Measurements from ENCODE around the gene CEACAM19. TPM values are rescaled to one million over a fixed set of nuclear protein-coding genes. Genes with fewer than 3 reads are reported as not detected.

Gene CEACAM19
- total RNA-seq, 1 donor from 2014 or later: 1.5 TPM

DNA sequence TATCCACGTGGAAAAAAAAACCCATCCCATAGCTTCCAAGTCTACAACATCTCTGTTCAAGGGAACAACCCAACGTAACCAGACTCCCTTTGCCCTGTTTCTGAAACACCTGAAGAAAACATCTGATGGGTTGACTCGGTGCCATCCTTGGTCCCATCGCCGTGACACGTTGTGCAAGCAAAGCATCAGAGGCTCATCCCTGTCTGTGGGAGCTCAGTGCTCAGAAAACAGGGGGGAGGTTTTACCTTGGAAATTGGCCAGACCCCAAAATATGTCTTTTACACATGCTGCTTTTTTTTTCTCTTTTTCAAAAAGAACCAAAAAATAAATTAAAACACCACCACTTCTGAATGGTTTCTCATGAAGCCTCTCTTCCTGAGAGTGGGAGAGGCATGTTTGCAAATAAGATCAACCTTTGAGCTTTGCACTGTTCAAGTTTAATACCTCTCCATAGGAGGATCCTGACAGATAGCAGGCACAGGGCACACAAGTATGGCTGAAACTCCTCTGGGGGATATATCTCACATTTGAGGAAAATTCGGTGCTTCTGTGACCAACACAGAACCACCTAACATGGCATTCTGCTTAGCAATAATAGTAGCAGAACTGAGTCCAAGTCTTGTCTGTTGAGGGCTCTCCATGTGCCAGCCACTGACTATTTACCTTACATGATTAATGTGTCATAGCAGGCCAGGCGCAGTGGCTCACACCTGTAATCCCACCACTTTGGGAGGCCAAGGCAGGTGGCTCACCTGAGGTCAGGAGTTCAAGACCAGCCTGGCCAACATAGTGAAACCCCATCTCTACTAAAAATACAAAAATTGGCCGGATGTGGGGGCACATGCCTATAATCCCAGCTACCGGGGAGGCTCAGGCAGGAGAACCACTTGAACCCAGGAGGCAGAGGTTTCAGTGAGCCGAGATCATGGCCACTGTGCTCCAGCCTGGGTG is 34.6 kb upstream of the CEACAM19 start:
- no peak overlapping the region for H3K27ac Mint-ChIP-seq
- H3K27me3 Mint-ChIP-seq (ENCODE audit: low read depth): peaks cover 11% of the 10 kb centered on the region
- no peaks in the 10 kb centered on the region for H3K36me3 Mint-ChIP-seq (ENCODE audit: low read depth)
- no peak overlapping the region for H3K4me3 Mint-ChIP-seq (ENCODE audit: low read depth)
- no peak for DNase-seq (ENCODE audit: low spot score)
- peaks cover 8% of the 10 kb centered on the region for H3K9me3 Mint-ChIP-seq
- intact Hi-C loops (cut with micrococcal nuclease): no loop called here
- H3K4me1 Mint-ChIP-seq (ENCODE audit: low read depth): no peaks in the 10 kb centered on the region

DNA sequence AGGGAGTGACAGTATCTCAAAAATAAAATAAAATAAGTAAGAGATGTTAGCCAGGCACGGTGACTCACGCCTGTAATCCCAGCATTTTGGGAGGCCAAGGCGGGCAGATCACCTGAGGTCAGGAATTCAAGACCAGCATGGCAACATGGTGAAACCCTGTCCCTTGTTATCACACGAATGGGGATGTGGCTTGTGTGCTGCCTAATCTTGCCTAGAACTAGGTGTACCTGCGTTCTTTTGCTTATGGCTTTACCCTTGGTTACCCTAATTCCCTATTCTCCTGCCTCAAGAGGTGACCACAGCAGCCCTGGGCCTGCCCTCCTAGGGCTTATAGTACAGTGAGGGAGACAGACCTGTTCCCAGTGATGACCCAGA is 33.9 kb upstream of the CEACAM19 start:
- no peak for DNase-seq (ENCODE audit: low spot score)
- peaks cover 12% of the 10 kb centered on the region for H3K27me3 Mint-ChIP-seq (ENCODE audit: low read depth)
- intact Hi-C loops (cut with micrococcal nuclease): no loop called here
- peaks cover 4% of the 10 kb centered on the region for H3K9me3 Mint-ChIP-seq
- no peaks in the 10 kb centered on the region for H3K4me1 Mint-ChIP-seq (ENCODE audit: low read depth)
- no peak overlapping the region for H3K4me3 Mint-ChIP-seq (ENCODE audit: low read depth)
- no peak overlapping the region for H3K27ac Mint-ChIP-seq
- H3K36me3 Mint-ChIP-seq (ENCODE audit: low read depth): no peaks in the 10 kb centered on the region

DNA sequence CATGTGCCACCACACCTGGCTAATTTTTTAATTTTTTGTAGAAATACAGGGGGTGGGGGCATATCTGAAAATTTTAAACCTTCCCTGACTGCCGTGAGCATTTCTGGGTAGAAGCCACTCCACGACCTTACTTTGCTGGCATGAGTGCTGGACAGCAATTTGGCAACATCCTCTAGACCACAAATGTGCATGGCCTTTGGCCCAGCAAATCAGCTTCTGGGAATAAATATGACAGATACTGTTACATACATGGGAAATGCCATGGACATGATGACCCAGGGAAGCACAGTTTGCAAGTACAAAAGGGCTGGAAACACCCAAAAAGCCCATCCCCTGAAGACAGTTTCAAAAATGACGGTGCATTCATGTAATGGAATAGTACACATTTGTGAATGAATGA is 30.8 kb upstream of the CEACAM19 start:
- Mint-ChIP-seq H3K4me1 (ENCODE audit: low read depth) (no peaks in the 10 kb centered on the region), H3K9me3 (no peaks in the 10 kb centered on the region), H3K36me3 (ENCODE audit: low read depth) (no peaks in the 10 kb centered on the region), H3K4me3 (ENCODE audit: low read depth) (no peak overlapping the region), H3K27ac (no peak overlapping the region), H3K27me3 (ENCODE audit: low read depth) (peaks cover 8% of the 10 kb centered on the region)
- intact Hi-C loops (cut with micrococcal nuclease): no loop called here
- no peak for DNase-seq (ENCODE audit: low spot score)

DNA sequence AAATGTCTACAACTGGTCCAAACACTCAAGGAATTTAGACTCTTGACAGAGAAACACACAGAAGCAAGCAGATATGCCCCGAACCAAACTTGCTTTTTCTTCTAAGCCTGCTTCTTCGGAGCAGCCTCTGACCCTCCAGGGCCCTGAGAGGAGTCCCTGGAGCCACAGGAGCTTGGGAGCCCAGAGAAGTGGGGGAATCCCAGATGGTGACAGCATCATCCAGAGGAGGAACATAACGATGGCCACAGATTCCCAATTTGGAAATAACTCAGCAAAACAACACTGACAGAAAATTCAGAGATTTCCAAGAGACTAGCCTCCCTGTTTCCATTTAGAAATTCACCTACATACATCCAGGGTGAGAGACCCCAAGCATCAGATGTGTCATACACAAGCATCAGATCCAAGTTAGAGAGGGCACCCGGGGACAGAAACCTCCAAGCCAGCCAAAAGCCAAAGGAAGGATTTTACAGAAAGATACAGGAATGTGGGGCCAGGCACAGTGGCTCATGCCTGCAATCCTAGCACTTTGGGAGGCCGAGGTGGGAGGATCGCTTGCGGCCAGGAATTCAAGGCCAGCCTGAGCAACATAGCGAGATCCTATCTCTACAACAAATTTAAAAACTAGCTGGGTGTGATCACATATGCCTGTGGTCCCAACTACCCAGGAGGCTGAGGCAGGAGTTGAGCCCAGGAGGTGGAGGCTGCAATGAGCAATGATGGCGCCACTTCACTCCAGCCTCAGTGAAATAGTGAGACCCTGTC is 29.6 kb upstream of the CEACAM19 start:
- H3K9me3 Mint-ChIP-seq: no peaks in the 10 kb centered on the region
- no peak overlapping the region for H3K4me3 Mint-ChIP-seq (ENCODE audit: low read depth)
- no peak overlapping the region for H3K27ac Mint-ChIP-seq
- no peaks in the 10 kb centered on the region for H3K4me1 Mint-ChIP-seq (ENCODE audit: low read depth)
- H3K36me3 Mint-ChIP-seq (ENCODE audit: low read depth): peaks cover 5% of the 10 kb centered on the region
- peaks cover 8% of the 10 kb centered on the region for H3K27me3 Mint-ChIP-seq (ENCODE audit: low read depth)
- no peak for DNase-seq (ENCODE audit: low spot score)
- intact Hi-C loops (cut with micrococcal nuclease): no loop called here

DNA sequence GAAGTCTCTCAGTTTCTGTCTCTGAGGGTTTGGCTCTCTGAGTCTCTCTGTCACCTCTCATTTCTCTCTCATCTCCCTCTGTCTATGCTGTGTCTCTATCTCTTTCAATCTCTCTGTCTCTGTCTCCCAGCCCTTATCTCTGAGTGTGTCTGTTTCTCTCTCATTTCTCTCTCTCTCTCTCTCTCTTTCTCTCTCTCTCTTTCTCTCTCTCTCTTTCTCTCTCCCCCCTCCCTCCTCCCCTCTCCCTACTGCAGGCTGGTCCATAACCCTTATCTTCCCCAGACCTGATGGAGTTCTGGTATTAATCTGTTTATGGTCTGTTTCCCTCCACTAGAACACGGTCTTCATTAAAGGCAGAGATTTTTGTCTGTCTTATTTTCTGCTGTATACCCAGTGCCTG is 28.9 kb upstream of the CEACAM19 start:
- Mint-ChIP-seq H3K4me3 (ENCODE audit: low read depth) (peak overlapping the region; percentile 2), H3K4me1 (ENCODE audit: low read depth) (no peaks in the 10 kb centered on the region)

DNA sequence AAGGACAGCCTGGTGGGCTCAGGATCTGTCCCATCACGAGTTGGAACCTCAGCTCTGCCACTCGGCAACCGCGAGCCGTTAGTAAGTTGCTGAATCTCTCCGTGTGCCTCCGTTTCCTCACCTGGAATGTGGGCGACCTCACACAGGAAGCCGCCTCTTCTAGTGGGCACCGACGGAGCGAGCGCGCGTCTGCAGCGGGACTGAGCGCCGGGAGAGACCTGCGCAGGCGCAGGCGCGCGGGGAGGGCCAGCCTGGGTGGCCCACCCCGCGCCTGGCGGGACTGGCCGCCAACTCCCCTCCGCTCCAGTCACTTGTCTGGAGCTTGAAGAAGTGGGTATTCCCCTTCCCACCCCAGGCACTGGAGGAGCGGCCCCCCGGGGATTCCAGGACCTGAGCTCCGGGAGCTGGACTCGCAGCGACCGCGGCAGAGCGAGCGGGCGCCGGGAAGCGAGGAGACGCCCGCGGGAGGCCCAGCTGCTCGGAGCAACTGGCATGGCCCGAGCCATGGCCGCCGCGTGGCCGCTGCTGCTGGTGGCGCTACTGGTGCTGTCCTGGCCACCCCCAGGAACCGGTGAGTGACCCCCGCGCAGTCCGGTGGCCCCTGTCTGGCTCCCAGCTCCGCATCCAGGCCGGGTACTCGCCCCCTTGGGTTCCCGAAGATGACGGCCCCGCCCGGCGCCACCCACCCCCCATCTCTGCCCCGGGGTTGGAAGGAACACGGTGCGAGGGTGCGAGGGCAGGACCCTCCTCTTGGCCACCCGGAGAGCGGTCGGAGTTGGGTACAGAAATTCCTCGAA is 27.5 kb upstream of the CEACAM19 start, which contains the start of gene PVR:
TSS of gene PVR (plus strand) at position 306 of the 797 bp plus-strand sequence. CDS start at position 493, 187 bp downstream.
- DNase-seq (ENCODE audit: low spot score): peak; percentile 15
- Mint-ChIP-seq H3K9me3 (no peaks in the 10 kb centered on the region), H3K27ac (no peak within 1 kb of the TSS), H3K4me3 (ENCODE audit: low read depth) (peak within 1 kb of the TSS; percentile 84), H3K27me3 (ENCODE audit: low read depth) (peaks cover 8% of the 10 kb centered on the region), H3K4me1 (ENCODE audit: low read depth) (no peaks in the 10 kb centered on the region), H3K36me3 (ENCODE audit: low read depth) (peaks cover 5% of the 10 kb centered on the region)
- intact Hi-C loops (cut with micrococcal nuclease): no loop called here

More for the DNA sequence above, 28.9 kb upstream of the CEACAM19 start:
- peaks cover 8% of the 10 kb centered on the region for H3K27me3 Mint-ChIP-seq (ENCODE audit: low read depth)
- peaks cover 5% of the 10 kb centered on the region for H3K36me3 Mint-ChIP-seq (ENCODE audit: low read depth)
- H3K9me3 Mint-ChIP-seq: no peaks in the 10 kb centered on the region
- DNase-seq (ENCODE audit: low spot score): no peak
- intact Hi-C loops (cut with micrococcal nuclease): no loop called here
- no peak overlapping the region for H3K27ac Mint-ChIP-seq

DNA sequence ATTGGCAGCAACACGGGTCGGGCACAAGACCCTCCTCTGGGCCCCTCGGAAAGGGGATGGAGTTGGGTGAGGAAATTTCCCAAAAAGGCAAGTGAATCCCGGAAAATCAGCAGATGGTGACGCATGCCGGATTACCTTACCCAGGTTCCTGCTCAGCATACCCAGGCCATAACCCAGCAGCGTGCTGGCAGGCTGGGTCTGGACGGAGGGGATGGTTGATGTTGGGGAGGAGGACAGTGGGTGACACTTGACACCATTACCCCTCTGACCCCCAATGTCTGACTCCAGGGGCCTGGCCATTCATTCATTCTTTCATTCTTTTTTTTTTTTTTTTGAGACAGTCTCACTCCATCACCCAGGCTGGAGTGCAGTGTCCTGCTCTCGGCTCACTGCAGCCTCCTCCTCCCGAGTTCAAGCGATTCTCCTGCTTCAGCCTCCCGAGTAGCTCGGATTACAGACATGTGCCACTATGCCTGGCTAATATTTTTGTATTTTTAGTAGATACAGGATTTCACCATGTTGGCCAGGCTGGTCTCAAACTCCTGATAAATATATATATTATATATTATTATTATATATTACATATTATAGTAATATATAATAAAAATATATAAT is 26.8 kb upstream of the CEACAM19 start:
- peaks cover 5% of the 10 kb centered on the region for H3K36me3 Mint-ChIP-seq (ENCODE audit: low read depth)
- H3K9me3 Mint-ChIP-seq: no peaks in the 10 kb centered on the region
- H3K27me3 Mint-ChIP-seq (ENCODE audit: low read depth): peaks cover 8% of the 10 kb centered on the region
- peak overlapping the region; percentile 84 for H3K4me3 Mint-ChIP-seq (ENCODE audit: low read depth)
- no peak for DNase-seq (ENCODE audit: low spot score)
- H3K27ac Mint-ChIP-seq: no peak overlapping the region
- H3K4me1 Mint-ChIP-seq (ENCODE audit: low read depth): no peaks in the 10 kb centered on the region
- intact Hi-C loops (cut with micrococcal nuclease): no loop called here

DNA sequence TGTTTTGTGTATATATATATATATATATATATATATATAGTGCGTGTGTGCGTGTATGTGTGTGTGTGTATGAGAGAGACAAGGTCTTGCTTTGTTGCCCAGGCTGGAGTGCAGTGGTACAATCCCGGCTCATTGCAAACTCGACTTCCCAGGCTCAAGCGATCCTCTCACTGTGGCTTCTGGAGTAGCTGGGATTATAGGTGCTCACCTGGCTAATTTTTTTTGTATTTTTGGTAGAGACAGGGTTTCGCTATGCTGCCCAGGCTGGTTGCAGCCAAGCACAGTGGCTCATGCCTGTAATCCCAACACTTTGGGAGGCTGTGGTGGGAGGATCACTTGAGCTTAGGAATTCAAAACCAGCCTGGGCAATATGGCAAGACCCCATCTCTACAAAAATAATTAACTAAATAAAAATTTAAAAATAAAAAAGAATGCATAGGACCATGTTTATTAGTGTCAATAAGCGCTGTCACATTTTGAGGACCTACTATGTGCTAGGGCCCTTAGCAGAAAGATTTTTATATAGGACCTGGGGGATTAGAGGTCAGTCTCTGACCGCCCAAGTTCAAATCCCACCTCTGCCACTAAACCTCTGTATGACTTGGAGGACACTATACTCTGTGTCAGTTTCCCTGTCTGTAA is 25.8 kb upstream of the CEACAM19 start:
- H3K9me3 Mint-ChIP-seq: no peaks in the 10 kb centered on the region
- DNase-seq (ENCODE audit: low spot score): no peak
- H3K4me1 Mint-ChIP-seq (ENCODE audit: low read depth): no peaks in the 10 kb centered on the region
- no peak overlapping the region for H3K27ac Mint-ChIP-seq
- H3K36me3 Mint-ChIP-seq (ENCODE audit: low read depth): peaks cover 11% of the 10 kb centered on the region
- intact Hi-C loops (cut with micrococcal nuclease): no loop called here
- H3K4me3 Mint-ChIP-seq (ENCODE audit: low read depth): no peak overlapping the region
- H3K27me3 Mint-ChIP-seq (ENCODE audit: low read depth): peaks cover 8% of the 10 kb centered on the region

DNA sequence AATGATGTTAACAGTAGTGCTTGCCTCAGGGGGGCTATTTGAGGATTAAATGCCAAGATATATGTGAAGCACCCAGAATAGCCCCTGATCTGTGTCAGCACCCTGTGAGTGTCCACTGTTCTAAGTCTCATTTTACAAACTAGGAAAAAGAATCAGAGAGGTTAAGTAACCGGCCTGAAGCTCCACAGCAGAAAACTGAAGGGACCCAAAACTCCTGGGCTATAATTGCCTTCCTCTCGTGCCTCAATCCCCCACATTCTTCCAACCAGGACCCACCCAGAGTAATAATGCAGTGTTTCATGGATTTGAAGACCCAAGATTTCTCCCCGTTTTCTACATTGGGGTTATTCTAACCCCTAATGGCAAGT is 25.2 kb upstream of the CEACAM19 start:
- H3K27me3 Mint-ChIP-seq (ENCODE audit: low read depth): peaks cover 8% of the 10 kb centered on the region
- no peak for DNase-seq (ENCODE audit: low spot score)
- H3K27ac Mint-ChIP-seq: no peak overlapping the region
- no peaks in the 10 kb centered on the region for H3K9me3 Mint-ChIP-seq
- no peaks in the 10 kb centered on the region for H3K4me1 Mint-ChIP-seq (ENCODE audit: low read depth)
- intact Hi-C loops (cut with micrococcal nuclease): no loop called here
- H3K4me3 Mint-ChIP-seq (ENCODE audit: low read depth): no peak overlapping the region
- peaks cover 12% of the 10 kb centered on the region for H3K36me3 Mint-ChIP-seq (ENCODE audit: low read depth)

DNA sequence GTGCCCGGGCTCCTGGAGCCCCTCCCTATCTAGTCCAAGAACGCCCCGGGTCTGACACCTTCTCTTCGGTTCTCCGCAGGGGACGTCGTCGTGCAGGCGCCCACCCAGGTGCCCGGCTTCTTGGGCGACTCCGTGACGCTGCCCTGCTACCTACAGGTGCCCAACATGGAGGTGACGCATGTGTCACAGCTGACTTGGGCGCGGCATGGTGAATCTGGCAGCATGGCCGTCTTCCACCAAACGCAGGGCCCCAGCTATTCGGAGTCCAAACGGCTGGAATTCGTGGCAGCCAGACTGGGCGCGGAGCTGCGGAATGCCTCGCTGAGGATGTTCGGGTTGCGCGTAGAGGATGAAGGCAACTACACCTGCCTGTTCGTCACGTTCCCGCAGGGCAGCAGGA is 24.1 kb upstream of the CEACAM19 start:
- no peaks in the 10 kb centered on the region for H3K9me3 Mint-ChIP-seq
- H3K4me1 Mint-ChIP-seq (ENCODE audit: low read depth): no peaks in the 10 kb centered on the region
- H3K36me3 Mint-ChIP-seq (ENCODE audit: low read depth): peaks cover 18% of the 10 kb centered on the region
- intact Hi-C loops (cut with micrococcal nuclease): no loop called here
- no peak overlapping the region for H3K4me3 Mint-ChIP-seq (ENCODE audit: low read depth)
- peaks cover 2% of the 10 kb centered on the region for H3K27me3 Mint-ChIP-seq (ENCODE audit: low read depth)
- H3K27ac Mint-ChIP-seq: no peak overlapping the region
- DNase-seq (ENCODE audit: low spot score): no peak

DNA sequence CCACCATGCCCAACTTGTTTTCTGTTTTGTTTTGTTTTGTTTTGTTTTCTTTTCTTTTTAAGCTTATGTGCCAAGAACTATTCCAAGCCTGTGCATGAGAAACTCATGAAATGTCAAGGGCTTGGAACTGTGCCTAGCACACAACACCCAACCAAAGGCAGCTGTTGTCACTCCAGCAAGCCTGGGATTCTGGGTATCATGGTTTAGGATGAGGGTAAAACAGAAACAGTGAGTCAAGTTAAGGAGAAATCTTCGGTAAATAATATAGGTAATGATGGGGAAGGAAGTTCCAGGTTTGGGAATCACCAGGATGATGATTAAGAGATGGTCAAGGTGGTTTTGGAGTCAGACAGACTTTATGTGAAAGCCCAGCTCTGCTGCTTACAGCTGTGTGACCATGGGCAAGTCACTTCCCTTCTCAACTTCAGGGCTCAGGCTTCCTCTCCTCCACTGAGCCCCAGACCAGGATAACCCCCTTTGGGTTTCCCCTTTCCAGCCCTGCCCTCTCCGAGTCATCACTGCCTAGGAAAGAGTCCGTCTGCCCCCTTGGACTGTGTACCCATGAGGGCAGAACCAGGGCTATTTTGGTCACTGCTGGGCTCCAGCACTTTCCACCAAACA is 22.5 kb upstream of the CEACAM19 start:
- Mint-ChIP-seq H3K9me3 (no peaks in the 10 kb centered on the region), H3K36me3 (ENCODE audit: low read depth) (peaks cover 24% of the 10 kb centered on the region), H3K4me3 (ENCODE audit: low read depth) (no peak overlapping the region), H3K27me3 (ENCODE audit: low read depth) (no peaks in the 10 kb centered on the region), H3K27ac (no peak overlapping the region), H3K4me1 (ENCODE audit: low read depth) (no peaks in the 10 kb centered on the region)
- intact Hi-C loops (cut with micrococcal nuclease): no loop called here
- DNase-seq (ENCODE audit: low spot score): no peak
